GM21786 (cell line): ENCODE data around the gene DAP.
A peak's percentile ranks its signal among the peaks of the same experiment; 100 is the strongest.
"Not testable (repeated sequence)": the region's sequence is repeated elsewhere in the genome, so short reads cannot be mapped to it uniquely, and the experiment has no call there.

Experiments
- ATAC-seq: cut with Tn5 transposase; IDR thresholded peaks from one replicate; pipeline ENCODE4 v1.9.1; 2021; ENCODE audit not compliant: unreplicated experiment

Gene DAP

DNA sequence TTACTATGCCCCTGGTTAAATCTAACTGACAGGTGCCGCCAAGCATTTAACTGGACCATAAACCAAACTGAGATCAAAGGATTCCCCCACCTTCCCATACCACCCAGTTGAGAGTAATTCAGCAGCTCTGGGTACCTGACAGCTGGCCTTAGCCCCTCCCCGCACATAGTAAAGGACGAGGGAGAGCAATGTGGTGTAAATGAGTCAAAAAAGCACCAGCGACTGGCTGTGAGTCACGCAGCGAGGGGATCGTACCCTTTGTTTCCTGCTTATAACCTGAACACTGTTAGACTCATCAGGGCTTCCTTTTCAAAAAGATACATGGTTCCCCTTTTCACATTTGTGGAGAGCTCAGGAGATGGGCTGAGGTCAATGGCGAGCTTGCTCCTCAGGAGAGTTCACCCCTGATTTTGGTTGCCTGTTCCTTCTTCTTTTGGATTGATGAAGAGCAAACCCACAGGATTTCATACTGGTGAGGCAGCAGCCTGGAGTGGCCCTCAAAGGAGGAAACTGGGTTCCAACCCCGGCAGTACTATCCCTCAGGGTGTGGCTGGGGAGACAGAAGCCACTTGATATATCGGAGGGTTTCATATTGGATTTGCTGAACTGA, 125.7 kb downstream of the DAP start:
- peak; percentile 70 for ATAC-seq

DNA sequence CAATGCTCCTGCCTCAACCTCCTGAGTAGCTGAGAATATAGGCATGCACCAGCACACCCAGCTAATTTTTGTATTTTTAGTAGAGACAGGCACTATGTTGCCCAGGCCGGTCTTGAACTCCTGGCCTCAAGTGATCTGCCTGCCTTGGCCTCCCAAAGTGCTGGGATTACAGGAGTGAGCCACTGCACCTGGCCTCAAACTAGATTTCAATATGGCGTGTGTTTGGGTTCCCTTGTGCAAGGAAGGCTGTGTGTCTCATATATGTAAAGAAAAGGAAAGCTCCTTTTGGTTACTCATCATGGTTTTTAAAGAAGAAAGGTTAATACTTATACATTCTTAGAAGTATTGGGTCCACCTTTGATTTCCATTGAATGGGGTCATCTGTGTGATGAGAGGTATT, 126.5 kb downstream of the DAP start:
- no peak for ATAC-seq

DNA sequence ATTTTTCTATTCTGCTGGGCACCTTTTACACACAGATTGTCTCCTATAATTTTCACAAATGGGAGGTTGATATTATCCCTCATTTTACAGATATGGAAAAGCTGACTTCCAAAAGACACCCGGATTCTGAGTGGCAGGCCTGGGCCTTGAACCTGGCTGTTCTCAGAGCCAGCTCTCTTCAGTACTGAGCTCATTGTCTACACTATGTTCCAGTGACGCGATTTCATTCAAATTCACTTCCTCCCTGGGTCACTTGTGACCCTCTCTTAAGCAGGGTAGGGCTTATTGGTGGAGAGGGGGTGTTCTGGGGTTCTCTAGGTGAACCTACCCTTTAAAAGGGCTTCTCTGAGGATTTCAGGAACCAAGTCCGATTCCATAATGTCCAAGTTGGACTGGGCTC, 127.0 kb downstream of the DAP start:
- ATAC-seq, result no peak

DNA sequence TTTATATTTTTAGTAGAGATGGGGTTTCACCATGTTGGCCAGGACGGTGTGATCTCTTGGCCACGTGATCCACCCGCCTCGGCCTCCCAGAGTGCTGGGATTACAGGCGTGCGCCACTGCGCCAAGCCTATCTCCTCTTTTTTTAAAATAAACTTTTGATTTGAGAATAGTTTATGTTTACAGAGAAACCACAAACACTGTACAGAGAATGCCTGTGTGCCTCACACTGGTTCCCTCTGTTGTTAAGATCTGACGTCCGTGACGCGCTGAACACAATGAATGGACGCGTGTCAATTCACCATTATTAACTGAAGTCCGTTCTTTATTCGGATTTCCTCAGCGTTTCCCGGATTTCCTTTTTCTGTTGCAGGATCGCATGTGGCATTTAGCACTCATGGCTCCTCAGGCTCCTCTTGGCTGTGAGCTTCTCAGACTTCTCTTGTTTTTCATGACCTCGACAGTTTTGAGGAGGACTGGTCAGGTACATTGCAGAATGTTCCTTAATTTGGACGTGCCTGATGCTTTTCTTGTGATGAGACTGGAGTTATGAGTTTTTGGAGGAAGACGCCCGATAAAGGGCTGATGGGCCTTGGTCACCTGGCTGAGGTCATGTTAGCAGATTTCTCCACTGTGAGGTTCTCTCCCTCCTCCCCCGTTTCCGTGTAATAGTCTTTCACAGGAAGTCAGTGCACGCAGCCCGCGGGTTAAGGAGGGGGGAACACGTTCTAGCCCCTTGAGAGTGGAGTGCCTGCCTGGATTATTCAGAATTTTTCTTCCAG, 127.6 kb downstream of the DAP start:
- no peak for ATAC-seq

DNA sequence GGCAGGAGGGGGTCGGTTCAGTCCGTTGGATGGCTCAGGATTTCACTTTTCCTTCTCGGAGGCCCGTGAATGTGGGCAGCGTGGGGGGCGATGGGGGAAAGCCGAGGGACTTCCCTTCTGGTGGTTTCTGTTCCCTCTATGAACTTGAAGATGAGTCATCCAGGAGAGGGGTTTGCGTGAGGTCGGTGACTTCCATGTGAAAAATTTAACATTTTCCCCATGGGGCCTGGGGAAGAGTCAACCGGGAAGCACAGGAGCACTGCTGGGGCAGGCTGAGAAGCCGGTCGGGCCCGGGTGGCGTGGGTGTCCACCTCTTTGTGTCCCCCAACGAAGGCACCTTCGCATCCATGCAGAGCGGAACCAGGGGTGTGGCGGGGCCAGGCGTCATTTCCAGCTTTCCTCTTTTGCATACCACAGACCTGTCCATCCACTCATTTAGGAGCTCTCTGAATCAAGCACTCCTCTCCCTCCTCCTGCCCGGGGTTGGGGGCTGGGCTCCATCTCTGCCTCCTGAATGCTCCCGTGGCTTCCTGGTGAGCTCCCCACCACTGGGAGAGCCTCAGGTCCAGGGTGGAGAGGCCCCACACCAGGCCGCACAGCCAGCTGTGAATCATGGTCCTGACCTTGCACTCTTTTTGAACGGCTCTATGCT, 128.8 kb downstream of the DAP start:
- ATAC-seq, result peak; percentile 41

DNA sequence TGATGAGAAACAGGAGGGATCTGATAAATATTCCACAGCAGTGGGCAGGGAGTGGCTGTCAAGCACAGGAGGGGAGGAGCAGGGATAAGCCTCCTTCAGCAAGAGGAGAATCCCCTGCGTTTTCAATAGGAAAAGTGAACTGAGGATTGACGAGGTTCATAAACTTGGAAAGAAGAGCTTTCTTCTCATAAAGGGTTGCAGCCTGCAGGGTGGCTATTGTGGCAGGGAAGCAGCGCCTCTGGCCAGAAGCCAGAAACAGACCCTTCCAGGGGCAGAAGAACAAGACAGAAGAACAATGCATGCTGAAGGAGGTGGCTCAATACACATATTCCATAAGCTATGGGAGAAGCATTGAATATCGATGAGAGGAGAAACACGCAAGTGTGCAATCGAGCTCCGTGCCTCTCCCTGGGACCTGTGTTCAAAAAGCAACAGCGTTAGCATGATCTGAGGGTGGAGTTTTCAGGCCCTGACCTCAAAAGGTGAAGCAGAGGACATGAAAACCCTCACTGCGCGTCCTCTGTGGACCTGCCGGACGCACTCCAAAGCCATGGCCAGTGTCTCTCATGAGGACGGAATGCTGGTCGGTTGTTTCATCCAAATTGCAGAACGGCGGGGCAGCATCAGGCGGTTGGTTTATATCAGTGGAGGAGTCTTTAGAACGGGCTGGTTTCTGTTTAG, 129.6 kb downstream of the DAP start:
- peak; percentile 0 for ATAC-seq

DNA sequence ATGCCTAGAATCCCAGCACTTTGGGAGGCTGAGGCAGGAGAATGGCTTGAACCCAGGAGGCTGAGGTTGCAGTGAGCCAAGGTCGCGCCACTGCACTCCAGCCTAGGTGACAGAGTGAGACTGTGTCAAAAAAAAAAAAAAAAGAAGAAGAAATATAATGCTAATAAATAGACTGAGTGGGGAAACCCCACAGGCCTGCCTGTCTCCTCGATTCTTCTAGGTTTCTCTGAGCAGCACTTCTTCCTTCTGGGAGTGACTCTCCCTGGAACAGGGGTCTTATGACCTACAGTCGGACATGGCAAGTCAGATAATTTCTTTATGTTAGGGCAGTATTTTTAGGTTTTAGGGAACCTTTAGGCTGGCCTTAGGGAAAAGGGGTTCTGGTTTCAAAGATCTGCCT, 130.3 kb downstream of the DAP start:
- ATAC-seq, result not testable (repeated sequence)

DNA sequence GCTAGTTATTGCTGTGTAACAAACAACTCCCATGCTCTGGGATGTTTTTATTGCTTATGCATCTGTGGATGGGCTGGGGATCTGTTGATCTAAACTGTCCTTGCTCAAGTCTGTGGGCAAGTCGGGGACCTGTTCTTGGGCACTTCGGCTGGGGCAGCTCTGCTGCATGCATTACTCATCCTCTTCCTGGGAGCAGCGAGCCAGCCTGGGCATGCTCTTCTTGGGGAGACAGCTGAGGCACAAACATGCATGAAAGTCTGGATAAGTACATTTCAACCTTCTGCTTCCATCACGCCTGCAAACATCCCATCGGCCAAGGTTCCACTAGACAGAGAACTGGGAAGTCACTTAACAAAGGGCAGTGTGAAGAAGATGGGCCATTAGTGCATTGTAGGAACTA, 130.9 kb downstream of the DAP start:
- ATAC-seq, result no peak

DNA sequence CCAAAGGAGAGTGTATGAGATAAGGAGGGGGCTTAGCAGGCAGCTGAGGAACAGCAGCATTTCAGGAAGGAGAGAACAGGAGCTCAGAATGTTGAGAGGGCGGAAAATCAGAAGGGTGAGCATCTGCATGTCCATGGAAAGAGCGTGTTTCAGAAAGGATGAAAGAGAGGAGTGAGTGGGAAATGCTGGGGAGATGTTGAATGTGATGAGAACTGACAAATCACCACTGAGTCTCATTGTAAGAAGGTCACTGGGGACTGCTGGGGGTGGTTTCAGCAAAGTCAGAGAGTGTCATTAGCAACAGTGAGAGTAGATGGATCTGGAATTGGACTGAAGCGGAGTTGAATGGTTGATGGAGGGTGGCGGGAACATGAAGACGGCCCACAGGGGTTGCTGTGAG, 131.4 kb downstream of the DAP start:
- no peak for ATAC-seq
